Trophoblast cell (in vitro differentiated cells and primary cell): ENCODE data around the gene ASIC3.

Experiments
- DNase-seq, 2 donors: peaks; one replicate each; pipeline ENCODE4 v3.0.0-alpha.2; 2016
- H2AFZ ChIP-seq: 2 replicates; pipeline ENCODE4 v1.6.1; 2013; ENCODE audit warnings: low read length, moderate library complexity, mild to moderate bottlenecking; ENCODE audit not compliant: insufficient read depth, poor library complexity
- H2AK5ac ChIP-seq: 2 replicates; pipeline ENCODE4 v1.6.1; 2013; ENCODE audit warnings: mild to moderate bottlenecking, low read length
- H2BK120ac ChIP-seq: 2 replicates; pipeline ENCODE4 v1.6.1; 2013; ENCODE audit warnings: low read length, mild to moderate bottlenecking, moderate library complexity; ENCODE audit not compliant: insufficient read depth, poor library complexity
- H2BK12ac ChIP-seq: 2 replicates; pipeline ENCODE4 v1.6.1; 2013; ENCODE audit warnings: mild to moderate bottlenecking, low read length, moderate library complexity
- H2BK5ac ChIP-seq: 2 replicates; pipeline ENCODE4 v1.6.1; 2013; ENCODE audit warnings: low read length, low read depth, moderate library complexity, mild to moderate bottlenecking; ENCODE audit not compliant: poor library complexity
- H3K14ac ChIP-seq: 2 replicates; pipeline ENCODE4 v1.6.1; 2013; ENCODE audit warnings: mild to moderate bottlenecking, low read length
- H3K18ac ChIP-seq: 2 replicates; pipeline ENCODE4 v1.6.1; 2013; ENCODE audit warnings: mild to moderate bottlenecking, low read length
- H3K23ac ChIP-seq: 2 replicates; pipeline ENCODE4 v1.6.1; 2013; ENCODE audit warnings: low read length
- H3K27ac ChIP-seq: 2 replicates; pipeline ENCODE4 v1.5.1; 2013; ENCODE audit warnings: low read depth, mild to moderate bottlenecking, inconsistent platforms, low read length, moderate library complexity
- H3K27me3 ChIP-seq: 2 replicates; pipeline ENCODE4 v1.6.1; 2013; ENCODE audit warnings: inconsistent platforms, mild to moderate bottlenecking, low read length, moderate library complexity; ENCODE audit not compliant: insufficient read depth
- H3K36me3 ChIP-seq, 2 experiments: 1 replicate in 1 of 2; 2 replicates in 1 of 2; pipeline ENCODE4 v1.6.1; 2013; ENCODE audit warnings: low read length in 2 of 2, mild to moderate bottlenecking in 2 of 2, moderate library complexity in 1 of 2; ENCODE audit not compliant: insufficient read depth in 2 of 2, control insufficient read depth in 1 of 2
- H3K4ac ChIP-seq: 2 replicates; pipeline ENCODE4 v1.6.1; 2013; ENCODE audit warnings: low read depth, mild to moderate bottlenecking, low read length, moderate library complexity
- H3K4me1 ChIP-seq, 2 experiments: 1 replicate in 1 of 2; 2 replicates in 1 of 2; pipeline ENCODE4 v1.6.1; 2013; ENCODE audit warnings: low read length in 2 of 2, mild to moderate bottlenecking in 2 of 2, moderate library complexity in 1 of 2; ENCODE audit not compliant: insufficient read depth in 2 of 2, control insufficient read depth in 1 of 2
- H3K4me2 ChIP-seq: 2 replicates; pipeline ENCODE4 v1.6.1; 2013; ENCODE audit warnings: inconsistent platforms, mild to moderate bottlenecking, low read length, moderate library complexity
- H3K4me3 ChIP-seq: 2 replicates; pipeline ENCODE4 v1.5.1; 2013; ENCODE audit warnings: mild to moderate bottlenecking, low read depth, low read length, inconsistent platforms
- H3K79me1 ChIP-seq: one replicate; pipeline ENCODE4 v1.6.1; 2013; ENCODE audit warnings: low read length
- H3K79me2 ChIP-seq: 2 replicates; pipeline ENCODE4 v1.6.1; 2013; ENCODE audit warnings: low read length, mild to moderate bottlenecking; ENCODE audit not compliant: control insufficient read depth, insufficient read depth, poor library complexity
- H3K9ac ChIP-seq: 2 replicates; pipeline ENCODE4 v1.6.1; 2013; ENCODE audit warnings: mild to moderate bottlenecking, low read length
- H3K9me3 ChIP-seq: 2 replicates; pipeline ENCODE4 v1.6.1; 2013; ENCODE audit warnings: low read depth, mild to moderate bottlenecking, control low read depth, inconsistent platforms, low read length; ENCODE audit not compliant: insufficient read depth
- H4K12ac ChIP-seq: 2 replicates; pipeline ENCODE4 v1.6.1; 2013; ENCODE audit warnings: low read depth, mild to moderate bottlenecking, low read length, moderate library complexity
- H4K8ac ChIP-seq: 2 replicates; pipeline ENCODE4 v1.6.1; 2013; ENCODE audit warnings: low read depth, mild to moderate bottlenecking, low read length, moderate library complexity
- H4K91ac ChIP-seq: one replicate; pipeline ENCODE4 v1.6.1; 2013; ENCODE audit warnings: low read depth, mild to moderate bottlenecking, low read length, moderate library complexity
- WGBS: extraction: QIAGEN DNeasy Blood & Tissue Kit; methylation state at CpG from one replicate; pipeline ENCODE4 v1.1.7; 2013; ENCODE audit warnings: missing lambda C conversion rate; ENCODE audit not compliant: insufficient read length, insufficient coverage; ENCODE audit errors: extremely low coverage; 5-methylcytosine and 5-hydroxymethylcytosine counted together

Gene ASIC3

GRCh38 chr7:151083824-151084160, 35.5 kb downstream of the ASIC3 start:
- DNase-seq, result no peak
- H3K4ac ChIP-seq, result no peak overlapping the region

GRCh38 chr7:151085329-151085690, 37.0 kb downstream of the ASIC3 start:
- Histone ChIP-seq H3K18ac (no peak overlapping the region), H3K4me1 (peaks cover 45 to 60% of the 10 kb centered on the region in 2 experiments), H3K9ac (no peak overlapping the region), H3K79me1 (peaks cover 39% of the 10 kb centered on the region), H2BK120ac (no peak overlapping the region), H2AK5ac (peak overlapping the region; percentile 42), H3K14ac (no peak overlapping the region), H3K4me2 (peak overlapping the region; percentile 78), H4K8ac (no peak overlapping the region), H3K27ac (no peak overlapping the region), H3K36me3 (peaks cover 0 to 8% of the 10 kb centered on the region in 2 experiments), H2AFZ (no peak overlapping the region), H2BK5ac (no peak overlapping the region), H2BK12ac (peak overlapping the region; percentile 20), H3K4me3 (no peak overlapping the region), H4K91ac (peak overlapping the region; percentile 12), H3K27me3 (no peaks in the 10 kb centered on the region), H3K23ac (no peak overlapping the region), H3K4ac (no peak overlapping the region), H3K9me3 (no peaks in the 10 kb centered on the region), H3K79me2 (peaks cover 38% of the 10 kb centered on the region), H4K12ac (no peak overlapping the region)
- WGBS, result no CpG with 5 or more reads among the region's 5 CpGs
- DNase-seq, result no peak

More at GRCh38 chr7:151083824-151084160, 35.5 kb downstream of the ASIC3 start:
- H3K23ac ChIP-seq, result no peak overlapping the region
- peaks cover 43% of the 10 kb centered on the region for H3K79me2 ChIP-seq
- no peak overlapping the region for H2BK120ac ChIP-seq
- H3K4me1 ChIP-seq, result peaks cover 42 to 54% of the 10 kb centered on the region in 2 experiments
- H3K79me1 ChIP-seq, result peaks cover 36% of the 10 kb centered on the region
- H3K27me3 ChIP-seq, result no peaks in the 10 kb centered on the region
- peak overlapping the region; percentile 4 for H2AK5ac ChIP-seq
- peak overlapping the region; percentile 30 for H3K9ac ChIP-seq
- H2AFZ ChIP-seq, result peak overlapping the region; percentile 92
- H3K9me3 ChIP-seq, result no peaks in the 10 kb centered on the region
- whole genome bisulfite sequencing, result no CpG with 5 or more reads among the region's 3 CpGs
- H4K12ac ChIP-seq, result peak overlapping the region; percentile 70
- H3K18ac ChIP-seq, result peak overlapping the region; percentile 25
- H3K27ac ChIP-seq, result no peak overlapping the region
- peak overlapping the region; percentile 44 for H3K14ac ChIP-seq
- peaks cover 7 to 13% of the 10 kb centered on the region in 2 experiments for H3K36me3 ChIP-seq
- H2BK12ac ChIP-seq, result peak overlapping the region; percentile 21
- peak overlapping the region; percentile 81 for H4K8ac ChIP-seq
- no peak overlapping the region for H2BK5ac ChIP-seq
- H3K4me2 ChIP-seq, result peak overlapping the region; percentile 84
- peak overlapping the region; percentile 90 for H4K91ac ChIP-seq
- H3K4me3 ChIP-seq, result peak overlapping the region; percentile 79

- peak within 1 kb of the TSS; percentile 78 for H3K9ac ChIP-seq
- H3K27me3 ChIP-seq, result no peaks in the 10 kb centered on the region
- peak; percentile 89 to 92 for DNase-seq
These were observed 37.6 kb downstream of the ASIC3 start, which contains the start of gene AGAP3 for GRCh38 chr7:151085691-151086620. TSS of gene AGAP3 (plus strand) at chr7:151086475. CDS start at chr7:151086742, 267 bp downstream.

DNA sequence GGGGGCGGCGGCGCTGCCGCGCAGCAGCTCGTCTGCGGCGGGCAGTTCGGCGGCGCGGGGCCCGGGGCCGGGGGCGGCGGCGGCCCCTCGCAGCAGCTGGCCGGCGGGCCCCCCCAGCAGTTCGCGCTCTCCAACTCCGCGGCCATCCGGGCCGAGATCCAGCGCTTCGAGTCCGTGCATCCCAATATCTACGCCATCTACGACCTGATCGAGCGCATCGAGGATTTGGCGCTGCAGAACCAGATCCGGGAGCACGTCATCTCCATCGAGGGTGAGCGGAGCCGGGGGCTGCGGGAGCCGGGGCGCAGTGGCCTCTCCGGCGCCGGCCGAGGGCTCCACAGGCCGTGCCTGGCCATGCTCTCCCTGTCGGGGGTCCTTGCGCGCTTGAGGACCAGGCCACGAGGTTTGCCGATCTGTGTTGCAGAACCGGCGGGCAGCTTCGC, 38.5 kb downstream of the ASIC3 start:
- Histone ChIP-seq H4K8ac (peak overlapping the region; percentile 49), H4K91ac (peak overlapping the region; percentile 41), H3K9me3 (no peaks in the 10 kb centered on the region), H3K4me1 (peaks cover 46 to 57% of the 10 kb centered on the region in 2 experiments), H3K4me2 (peak overlapping the region; percentile 97), H2BK5ac (peak overlapping the region; percentile 38), H3K36me3 (peaks cover 0 to 4% of the 10 kb centered on the region in 2 experiments), H3K27ac (peak overlapping the region; percentile 3), H4K12ac (no peak overlapping the region), H3K14ac (peak overlapping the region; percentile 88), H3K79me2 (peaks cover 32% of the 10 kb centered on the region), H3K23ac (no peak overlapping the region), H3K18ac (peak overlapping the region; percentile 85), H3K79me1 (peaks cover 33% of the 10 kb centered on the region), H3K4ac (peak overlapping the region; percentile 87), H3K27me3 (no peaks in the 10 kb centered on the region), H2BK12ac (no peak overlapping the region), H2AFZ (peak overlapping the region; percentile 17), H2BK120ac (peak overlapping the region; percentile 3), H3K9ac (peak overlapping the region; percentile 78), H2AK5ac (peak overlapping the region; percentile 52), H3K4me3 (peak overlapping the region; percentile 75)
- DNase-seq, result peak in 1 of 2 donors; percentile 53
- no CpG with 5 or more reads among the region's 56 CpGs for WGBS

More at GRCh38 chr7:151085691-151086620, 37.6 kb downstream of the ASIC3 start, which contains the start of gene AGAP3:
- H3K14ac ChIP-seq, result peak within 1 kb of the TSS; percentile 88
- H3K79me1 ChIP-seq, result peaks cover 35% of the 10 kb centered on the region
- H2AK5ac ChIP-seq, result peak within 1 kb of the TSS; percentile 52
- peak within 1 kb of the TSS; percentile 97 for H3K4me2 ChIP-seq
- peak within 1 kb of the TSS; percentile 61 for H4K12ac ChIP-seq
- H3K23ac ChIP-seq, result no peak within 1 kb of the TSS
- WGBS, result no CpG with 5 or more reads among the region's 84 CpGs
- peaks cover 0 to 8% of the 10 kb centered on the region in 2 experiments for H3K36me3 ChIP-seq
- H2AFZ ChIP-seq, result peak within 1 kb of the TSS; percentile 34
- H3K4me1 ChIP-seq, result peaks cover 47 to 61% of the 10 kb centered on the region in 2 experiments
- peak within 1 kb of the TSS; percentile 20 for H2BK12ac ChIP-seq
- H3K4me3 ChIP-seq, result peak within 1 kb of the TSS; percentile 75
- H3K27ac ChIP-seq, result peak within 1 kb of the TSS; percentile 57
- H3K9me3 ChIP-seq, result no peaks in the 10 kb centered on the region
- H3K4ac ChIP-seq, result peak within 1 kb of the TSS; percentile 87
- peak within 1 kb of the TSS; percentile 85 for H3K18ac ChIP-seq
- H2BK5ac ChIP-seq, result peak within 1 kb of the TSS; percentile 38
- H3K79me2 ChIP-seq, result peaks cover 34% of the 10 kb centered on the region
- H4K91ac ChIP-seq, result peak within 1 kb of the TSS; percentile 78
- H2BK120ac ChIP-seq, result peak within 1 kb of the TSS; percentile 57
- H4K8ac ChIP-seq, result peak within 1 kb of the TSS; percentile 72
